SIG-M5 treated with dmso at 0.1 percent for 504 hours (cell line): Measurements from ENCODE around the gene E4F1.
"Not testable (repeated sequence)": the region's sequence is repeated elsewhere in the genome, so short reads cannot be mapped to it uniquely, and the experiment has no call there.

Source experiments
- DNase-seq: peaks from one replicate; lab custom pipeline; 2025; ENCODE audit not compliant: unreplicated experiment; lab: John Stamatoyannopoulos, UW

E4F1 gene

DNA sequence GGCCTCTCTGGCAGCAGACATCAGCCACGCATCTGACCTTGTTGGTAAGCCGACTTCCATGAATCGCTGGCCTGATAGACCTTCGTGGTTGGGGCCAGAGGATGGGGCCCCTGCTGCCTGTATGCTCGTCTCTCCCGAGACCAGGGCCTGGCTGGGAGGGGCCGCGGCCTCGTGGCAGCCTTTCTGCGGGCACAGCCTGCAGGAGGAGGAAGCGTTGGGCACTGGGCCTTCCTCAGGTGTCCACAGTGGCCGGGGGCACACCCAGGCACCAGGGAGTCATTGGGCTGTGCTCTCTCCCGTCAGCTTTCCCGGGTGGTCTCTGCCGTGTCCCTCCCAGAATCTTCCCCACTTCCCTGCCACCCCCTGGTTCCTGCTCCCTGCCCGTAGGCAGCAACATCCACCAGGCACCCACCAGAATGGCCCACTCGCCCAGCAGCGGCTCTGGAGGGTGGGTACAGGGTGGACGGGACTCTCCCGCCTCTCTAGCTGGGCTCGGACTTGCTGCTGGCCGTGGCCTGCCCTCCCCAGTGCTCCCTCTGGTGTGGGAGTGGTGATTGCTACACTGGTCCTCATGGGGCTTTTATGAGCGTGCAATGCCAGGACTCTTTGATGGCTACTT is 6.3 kb downstream of the E4F1 start:
- DNase-seq, result no peak

DNA sequence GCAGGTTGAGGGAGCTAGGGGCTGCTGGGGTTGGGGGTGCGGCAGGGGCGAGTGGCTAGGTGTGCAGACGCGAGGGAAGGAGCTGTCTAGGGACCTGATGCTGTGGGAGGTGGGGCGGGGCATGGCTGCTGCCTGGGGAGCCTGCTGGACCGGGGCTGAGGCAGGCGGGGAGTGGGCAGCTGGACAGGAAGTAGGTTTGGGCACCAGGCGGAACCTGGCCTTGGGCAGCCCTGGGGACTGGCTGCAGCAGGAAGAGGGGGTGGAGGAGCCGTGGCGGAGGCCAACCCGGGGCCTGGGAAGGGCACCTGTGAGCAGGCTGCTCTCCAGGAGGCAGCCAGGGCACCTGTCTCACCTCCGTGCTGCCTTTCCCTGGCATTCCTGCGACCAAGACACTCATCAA is 7.0 kb downstream of the E4F1 start:
- no peak for DNase-seq

DNA sequence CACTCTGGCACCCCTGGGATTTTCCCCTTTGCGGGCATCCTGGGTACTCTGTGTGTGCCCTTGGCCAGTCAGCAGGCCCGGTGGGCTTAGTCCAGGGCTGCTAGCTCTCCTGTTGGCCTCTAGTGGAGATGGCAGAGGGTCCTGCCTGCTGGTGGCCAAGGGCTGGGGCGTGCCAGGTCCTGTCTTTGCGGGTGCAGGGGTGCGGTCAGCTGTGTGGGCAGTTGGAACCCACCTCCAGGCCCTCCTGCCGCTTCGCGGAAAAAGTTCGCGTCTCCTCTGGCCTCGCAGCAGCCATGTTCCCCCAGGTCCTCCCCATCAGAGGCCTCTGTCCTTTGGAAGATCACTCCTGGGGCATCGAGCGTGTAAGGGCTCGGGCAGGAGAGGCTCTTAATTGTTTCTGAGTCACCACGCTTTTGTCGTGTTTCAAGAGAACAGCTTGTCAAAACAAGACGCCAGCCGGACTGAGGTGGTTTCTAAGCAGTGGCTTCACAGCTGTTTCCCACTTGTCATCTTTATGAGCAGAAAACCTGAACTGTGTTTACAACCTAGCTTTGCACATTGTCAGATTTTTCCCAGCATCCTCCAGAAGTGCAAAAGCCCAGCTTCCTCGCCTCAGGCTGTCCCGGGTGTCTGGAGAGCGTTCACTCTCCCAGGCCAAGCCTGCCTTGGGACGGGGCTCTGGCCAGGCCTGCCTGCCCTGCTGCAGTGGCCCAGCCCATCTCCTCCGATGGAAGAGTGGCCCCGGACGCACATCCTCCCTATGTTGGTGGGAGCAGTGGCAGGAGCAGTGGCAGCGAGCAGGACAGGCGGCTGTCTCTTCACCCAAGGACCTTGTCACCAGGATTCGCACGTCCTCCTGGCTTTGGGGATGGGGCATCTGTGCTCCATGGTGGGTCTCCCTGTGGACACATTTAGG is 7.9 kb downstream of the E4F1 start:
- DNase-seq, result no peak

DNA sequence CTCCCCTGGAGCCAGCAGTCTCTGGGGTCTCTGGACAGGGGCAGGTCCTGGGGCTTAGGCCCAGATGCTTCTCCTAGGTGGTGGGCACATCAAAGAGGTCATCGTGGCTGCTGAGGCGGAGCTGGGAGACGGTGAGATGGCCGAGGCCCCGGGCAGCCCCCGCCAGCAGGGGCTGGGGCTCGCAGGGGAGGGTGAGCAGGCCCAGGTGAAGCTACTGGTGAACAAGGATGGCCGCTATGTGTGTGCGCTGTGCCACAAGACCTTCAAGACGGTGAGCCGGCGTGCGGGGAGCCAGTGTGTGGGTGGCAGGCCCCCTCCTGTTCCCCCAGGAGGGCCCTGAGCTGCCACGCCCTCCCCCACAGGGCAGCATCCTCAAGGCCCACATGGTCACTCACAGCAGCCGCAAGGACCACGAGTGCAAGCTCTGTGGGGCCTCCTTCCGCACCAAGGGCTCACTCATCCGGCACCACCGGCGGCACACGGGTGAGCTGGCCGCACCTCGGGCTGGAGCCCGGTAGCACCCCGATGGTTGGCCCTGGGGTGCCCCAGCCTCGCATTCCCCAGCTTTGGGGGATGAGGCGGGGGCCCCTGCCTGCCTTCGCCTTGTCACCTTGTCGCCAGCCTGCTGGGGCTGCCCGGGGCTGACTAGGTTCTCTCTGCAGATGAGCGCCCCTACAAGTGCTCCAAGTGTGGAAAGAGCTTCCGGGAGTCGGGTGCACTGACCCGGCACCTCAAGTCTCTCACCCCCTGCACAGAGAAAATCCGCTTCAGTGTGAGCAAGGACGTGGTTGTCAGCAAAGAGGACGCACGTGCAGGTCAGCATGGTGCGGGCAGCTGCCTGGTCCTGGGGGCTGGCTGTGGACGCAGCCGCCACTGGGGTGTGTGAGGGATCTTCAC is 9.0 kb downstream of the E4F1 start:
- no peak for DNase-seq

DNA sequence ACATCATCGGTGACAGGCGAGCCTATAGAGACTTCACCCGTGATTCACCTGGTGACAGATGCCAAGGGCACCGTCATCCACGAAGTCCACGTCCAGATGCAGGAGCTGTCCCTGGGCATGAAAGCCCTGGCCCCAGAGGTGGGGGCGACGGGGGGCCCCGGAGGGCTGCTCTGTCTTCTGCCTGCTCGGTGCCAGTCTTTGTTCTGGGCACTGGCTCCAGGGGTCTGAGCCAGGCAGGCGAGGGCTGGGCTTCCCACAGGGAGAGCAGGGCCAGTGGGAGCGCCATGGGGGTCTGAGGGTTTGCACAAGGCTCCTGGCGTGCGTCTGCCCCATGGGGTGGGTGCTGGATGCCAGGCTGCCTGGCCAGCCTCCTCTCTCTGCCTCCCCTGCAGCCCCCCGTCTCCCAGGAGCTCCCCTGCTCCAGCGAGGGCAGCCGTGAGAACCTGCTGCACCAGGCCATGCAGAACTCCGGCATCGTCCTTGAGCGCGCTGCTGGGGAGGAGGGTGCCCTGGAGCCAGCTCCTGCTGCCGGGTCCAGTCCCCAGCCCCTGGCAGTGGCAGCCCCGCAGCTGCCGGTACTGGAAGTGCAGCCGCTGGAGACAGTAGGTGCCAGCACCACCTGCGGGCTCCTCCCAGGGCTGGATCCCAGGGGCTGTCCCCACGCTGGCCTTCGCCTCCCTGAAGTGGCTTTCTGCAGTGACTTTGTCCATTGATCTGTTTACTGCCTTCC is 9.8 kb downstream of the E4F1 start:
- no peak for DNase-seq

DNA sequence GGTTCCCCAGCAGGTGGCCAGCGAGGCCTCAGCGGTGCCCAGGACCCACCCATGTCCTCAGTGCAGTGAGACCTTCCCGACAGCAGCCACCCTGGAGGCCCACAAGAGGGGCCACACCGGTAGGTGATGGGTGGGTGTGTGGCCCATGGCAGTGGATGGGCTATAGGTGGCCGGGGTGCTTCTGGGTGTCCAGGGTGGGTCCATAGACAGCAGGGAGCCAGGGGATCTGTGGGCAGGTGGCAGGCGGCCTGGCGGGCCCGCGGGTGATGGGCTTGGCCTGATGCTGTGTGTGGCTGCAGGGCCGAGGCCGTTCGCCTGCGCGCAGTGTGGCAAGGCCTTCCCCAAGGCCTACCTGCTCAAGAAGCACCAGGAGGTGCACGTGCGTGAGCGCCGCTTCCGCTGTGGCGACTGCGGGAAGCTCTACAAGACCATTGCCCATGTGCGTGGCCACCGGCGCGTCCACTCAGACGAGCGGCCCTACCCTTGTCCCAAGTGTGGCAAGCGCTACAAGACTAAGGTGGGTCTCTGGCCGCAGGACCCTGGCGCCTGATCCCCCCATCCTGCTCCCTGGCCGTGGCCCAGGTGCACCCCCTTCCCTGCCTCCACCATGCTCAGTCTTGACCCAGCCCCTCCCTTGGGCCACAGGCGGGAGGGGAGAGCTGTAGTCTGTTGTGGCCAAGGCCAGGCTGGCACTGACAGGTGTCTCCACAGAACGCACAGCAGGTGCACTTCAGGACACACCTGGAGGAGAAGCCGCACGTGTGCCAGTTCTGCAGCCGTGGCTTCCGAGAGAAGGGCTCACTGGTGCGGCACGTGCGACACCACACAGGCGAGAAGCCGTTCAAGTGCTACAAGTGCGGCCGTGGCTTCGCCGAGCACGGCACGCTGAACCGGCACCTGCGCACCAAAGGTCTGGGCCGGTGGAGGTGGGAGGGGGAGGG is 10.8 kb downstream of the E4F1 start:
- DNase-seq, result no peak

DNA sequence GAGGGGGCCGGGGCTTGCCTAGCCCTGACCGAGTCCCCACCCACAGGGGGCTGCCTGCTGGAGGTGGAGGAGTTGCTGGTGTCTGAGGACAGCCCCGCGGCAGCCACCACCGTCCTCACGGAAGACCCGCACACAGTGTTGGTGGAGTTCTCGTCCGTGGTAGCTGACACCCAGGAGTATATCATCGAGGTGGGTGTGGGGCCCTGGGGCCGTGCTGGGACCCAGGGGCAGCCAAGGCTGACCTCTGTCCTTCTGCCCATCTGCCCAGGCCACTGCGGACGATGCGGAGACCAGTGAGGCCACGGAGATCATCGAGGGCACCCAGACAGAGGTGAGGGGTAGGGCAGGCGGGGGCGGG is 11.4 kb downstream of the E4F1 start:
- no peak for DNase-seq

DNA sequence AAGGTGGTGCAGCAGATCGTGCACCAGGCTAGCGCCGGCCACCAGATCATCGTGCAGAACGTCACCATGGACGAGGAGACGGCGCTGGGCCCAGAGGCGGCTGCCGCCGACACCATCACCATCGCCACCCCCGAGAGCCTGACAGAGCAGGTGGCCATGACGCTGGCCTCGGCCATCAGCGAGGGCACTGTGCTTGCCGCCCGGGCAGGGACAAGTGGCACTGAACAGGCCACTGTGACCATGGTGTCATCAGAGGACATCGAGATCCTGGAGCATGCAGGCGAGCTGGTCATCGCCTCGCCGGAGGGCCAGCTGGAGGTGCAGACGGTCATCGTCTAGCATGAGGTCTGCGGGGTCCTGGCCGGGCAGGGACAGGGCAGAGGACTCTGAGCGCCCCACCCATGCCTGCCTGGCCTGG is 11.9 kb downstream of the E4F1 start:
- no peak for DNase-seq

DNA sequence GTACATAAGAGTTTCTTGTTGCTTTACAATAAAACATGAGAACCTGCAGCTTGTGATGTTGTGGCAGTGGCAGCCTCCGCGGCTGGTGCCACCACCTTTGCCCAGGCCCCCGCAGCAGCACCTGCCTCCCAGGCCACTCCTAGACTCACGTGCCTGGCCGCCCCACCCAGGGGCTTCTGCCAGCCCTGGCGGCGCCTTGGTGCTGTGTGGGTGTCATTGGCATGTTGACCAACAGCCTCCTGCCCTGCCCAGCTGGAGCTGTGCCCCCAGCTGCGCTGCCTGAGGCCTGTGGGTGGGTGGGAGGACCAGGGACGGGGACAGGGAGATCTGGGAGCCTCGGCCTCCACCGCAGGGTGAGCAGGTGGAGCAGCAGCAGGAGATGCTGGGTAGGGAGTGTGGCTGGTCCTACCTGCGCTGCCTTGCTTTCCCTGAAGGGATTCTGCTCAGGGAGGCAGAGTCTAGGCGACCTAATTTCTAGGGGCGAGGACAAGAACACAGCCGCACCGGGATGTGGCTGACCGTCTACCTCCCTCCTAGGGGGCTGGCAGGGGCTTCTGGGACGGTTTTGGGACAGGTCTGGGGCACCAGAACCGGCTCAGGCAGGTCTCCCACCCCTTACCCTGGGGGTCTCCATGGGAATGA is 12.4 kb downstream of the E4F1 start:
- DNase-seq, result no peak

DNA sequence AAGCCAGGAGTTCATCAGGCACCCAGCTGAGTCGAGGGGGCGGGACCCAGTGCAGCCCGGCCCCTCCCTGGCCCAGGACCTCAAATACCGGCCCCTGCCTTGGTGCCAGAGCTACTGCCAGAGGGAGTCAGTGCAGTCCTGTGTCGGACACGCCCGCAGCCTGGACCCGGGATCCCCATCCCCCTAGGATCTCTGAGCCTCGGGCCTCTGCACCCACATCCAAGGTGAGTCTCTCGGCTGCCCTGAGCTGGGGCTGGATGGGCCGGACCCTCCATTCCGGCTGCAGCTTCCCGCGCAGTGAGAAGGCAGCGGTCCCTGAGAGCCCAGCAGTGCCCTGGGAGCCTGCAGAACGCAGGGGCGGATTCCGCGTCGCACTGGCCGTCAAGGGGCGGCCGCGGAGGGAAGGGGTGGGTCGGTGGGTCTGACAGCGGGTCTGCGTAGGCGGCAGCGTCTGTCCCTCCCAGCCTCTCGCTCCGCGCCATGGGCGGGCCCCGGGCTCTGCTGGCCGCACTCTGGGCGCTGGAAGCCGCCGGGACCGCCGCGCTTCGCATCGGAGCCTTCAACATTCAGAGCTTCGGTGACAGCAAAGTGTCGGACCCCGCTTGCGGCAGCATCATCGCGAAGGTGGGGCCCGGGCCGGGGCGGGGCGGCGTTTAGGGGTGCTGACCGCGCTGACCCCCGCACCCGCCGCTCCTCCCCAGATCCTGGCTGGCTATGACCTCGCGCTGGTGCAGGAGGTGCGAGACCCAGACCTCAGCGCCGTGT is 13.1 kb downstream of the E4F1 start, which contains the start of gene DNASE1L2:
DNASE1L2 (plus strand) TSS at position 108 of the 765 bp plus-strand sequence; CDS start at position 481, 373 bp downstream.
- DNase-seq, result no peak

DNA sequence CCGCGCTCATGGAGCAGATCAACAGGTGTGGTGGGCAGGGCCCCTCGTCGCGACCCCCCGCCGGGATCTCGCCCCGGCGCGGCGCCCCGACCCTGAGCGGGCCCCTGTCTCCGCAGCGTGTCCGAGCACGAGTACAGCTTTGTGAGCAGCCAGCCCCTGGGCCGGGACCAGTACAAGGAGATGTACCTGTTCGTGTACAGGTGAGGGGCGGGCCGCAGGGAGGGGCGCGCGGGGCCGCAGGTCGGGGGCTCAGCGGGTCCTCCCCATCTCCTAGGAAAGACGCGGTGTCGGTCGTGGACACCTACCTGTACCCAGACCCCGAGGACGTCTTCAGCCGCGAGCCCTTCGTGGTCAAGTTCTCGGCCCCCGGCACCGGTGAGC is 13.7 kb downstream of the E4F1 start:
- DNase-seq, result no peak

DNA sequence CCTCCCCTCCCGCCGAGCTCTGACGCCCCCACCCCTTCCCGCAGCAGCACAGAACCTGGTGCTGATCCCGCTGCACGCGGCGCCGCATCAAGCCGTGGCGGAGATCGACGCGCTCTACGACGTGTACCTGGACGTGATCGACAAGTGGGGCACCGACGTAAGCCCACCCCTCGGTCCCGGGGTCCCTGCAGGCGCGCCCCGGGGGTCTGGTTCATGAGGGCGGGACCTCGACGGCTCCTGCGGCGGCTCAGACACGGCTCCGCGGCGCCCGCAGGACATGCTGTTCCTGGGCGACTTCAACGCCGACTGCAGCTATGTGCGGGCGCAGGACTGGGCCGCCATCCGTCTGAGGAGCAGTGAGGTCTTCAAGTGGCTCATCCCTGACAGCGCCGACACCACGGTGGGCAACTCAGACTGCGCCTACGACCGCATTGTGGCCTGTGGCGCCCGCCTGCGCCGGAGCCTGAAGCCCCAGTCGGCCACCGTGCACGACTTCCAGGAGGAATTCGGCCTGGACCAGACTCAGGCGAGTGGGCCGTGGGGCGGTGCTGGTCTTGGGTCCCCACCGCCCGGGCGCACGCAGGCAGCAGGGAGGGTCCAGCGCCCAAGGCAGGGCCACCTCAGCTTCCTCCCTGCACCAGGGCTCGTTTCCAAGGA is 14.2 kb downstream of the E4F1 start:
- no peak for DNase-seq

DNA sequence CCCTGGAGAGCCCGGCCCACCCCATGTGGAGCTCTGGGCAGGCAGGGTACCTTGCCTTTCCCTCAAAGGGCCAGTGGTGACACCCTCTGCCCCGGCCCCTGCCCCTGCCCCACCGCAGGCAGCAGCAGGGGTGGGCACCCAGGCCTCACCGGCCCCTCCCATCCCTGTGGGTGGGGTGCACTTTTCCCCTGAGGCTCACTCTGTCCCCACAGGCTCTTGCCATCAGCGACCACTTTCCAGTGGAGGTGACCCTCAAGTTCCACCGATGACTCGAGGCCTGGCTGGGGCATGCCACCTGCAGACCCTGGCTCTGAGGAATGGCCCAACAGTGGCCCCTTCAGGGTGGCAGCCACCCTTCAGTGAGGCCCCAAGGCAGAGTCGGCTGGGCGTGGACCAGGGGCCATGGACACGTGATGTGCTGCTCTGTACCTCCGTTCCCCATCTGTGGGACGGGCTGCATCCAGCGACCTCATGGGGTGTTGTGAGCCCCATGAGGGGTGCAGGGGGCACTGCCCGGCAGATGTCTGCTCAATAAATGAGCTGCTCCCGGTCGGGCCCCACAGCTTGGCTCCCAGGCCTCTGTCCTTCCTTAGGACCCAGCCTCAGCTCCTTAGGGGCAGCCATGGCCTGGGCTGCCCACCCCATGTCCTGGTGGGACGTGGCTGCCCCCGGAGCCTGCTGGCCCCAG is 14.9 kb downstream of the E4F1 start:
- no peak for DNase-seq

DNA sequence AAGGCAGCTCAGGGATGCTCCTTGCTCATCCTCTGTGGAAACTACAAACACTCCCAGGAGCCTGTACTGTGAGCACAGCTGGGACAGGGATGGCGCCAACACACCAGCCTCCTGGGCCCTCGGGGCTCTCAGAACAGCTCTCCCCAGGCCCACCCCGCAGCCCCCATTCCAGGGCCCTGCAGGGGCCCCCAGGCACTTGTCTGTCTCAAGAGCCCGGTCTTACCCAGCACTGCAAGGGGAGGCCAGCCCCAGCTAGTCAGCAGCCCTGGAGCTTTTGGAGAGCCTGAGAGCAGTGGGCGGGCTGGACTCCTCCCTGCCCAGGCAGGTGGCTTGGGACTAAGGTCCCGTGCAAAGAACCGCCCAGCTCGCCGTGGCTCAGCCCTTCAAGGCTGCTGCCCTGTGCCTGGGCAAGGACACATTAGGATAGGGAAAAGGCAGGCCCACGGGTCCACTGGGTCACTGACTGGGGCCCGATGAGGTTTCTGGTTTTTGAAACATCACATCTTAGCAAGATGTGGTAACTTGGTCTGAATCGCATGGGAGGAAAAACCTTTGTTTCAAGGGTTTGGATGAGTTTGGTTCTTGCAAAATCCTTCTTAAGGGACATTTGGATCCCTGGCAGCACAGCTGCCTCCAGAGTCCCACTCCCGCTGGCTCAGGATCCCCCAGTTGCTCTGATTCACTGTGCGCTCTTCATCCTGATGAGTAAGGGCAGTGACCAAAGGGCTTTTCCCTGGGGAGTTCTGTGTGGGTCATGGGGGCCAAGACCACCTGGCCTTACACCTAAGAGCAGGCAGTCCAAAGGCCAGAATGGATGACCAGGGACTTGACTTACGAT is 15.7 kb downstream of the E4F1 start:
- DNase-seq, result no peak

DNA sequence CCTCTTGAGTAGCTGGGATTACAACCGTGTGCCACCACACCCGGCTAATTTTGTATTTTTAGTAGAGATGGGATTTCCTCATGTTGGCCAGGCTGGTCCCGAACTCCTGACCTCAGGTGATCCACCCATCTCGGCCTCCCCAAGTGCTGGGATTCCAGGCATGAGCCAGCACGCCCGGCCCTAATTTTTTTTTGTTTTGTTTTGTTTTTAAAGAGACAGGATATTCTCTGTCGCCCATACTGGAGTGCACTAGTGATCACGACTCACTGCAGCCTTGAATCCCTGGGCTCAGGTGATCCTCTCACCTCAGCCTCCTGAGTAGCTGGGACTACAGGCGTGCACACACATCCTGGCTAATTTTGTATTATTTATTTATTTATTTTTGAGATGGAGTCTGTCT is 16.9 kb downstream of the E4F1 start:
- not testable (repeated sequence) for DNase-seq

DNA sequence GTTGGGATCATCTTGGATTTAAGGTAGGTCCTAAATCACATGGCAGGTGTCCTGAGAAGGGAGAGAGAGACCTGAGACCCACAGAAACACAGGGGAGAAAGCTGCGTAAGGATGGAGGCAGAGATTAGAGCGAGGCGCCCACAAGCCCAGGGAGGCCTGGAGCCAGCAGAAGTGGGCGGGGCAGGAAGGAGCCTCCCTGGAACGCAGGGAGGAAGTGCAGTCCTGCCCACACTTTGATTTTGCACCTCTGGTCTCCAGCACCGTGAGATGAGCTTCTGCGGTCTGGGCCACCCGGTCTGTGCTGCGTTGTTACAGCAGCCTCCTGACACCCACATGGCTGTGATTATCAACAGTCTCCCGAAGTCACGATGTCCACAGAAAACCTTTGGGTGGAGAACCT is 19.2 kb downstream of the E4F1 start:
- no peak for DNase-seq
